ENCODE data around the gene KCNQ1. TPM values are rescaled to one million over a fixed set of nuclear protein-coding genes. Genes with fewer than 3 reads are reported as not detected.

The KCNQ1 gene
- total RNA-seq, 1 experiment from 2014 or later = 0.71 TPM

DNA sequence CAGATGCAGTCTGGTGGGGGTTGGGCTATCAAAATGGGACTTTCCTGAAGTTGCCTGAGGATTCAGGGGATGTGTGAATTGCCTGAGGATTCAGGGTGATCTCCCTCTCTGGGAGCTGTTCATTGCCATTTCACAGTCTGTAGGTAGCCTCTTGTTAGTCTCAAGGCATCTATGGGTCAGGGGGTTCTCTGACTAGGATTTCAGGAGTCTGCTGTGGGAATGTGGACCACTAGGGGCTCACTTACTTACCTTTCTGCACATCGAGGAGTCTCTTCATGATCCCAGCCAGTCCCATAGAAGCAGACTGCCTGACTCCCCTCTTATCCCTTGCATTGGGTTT lies 200.9 kb downstream of the KCNQ1 start:
- in situ Hi-C loops (cut with HindIII; ENCODE audit: low pct_unique_long_range_greater_than_20kb, low sequenced_read_pairs) = no loop called here
- DNase-seq (ENCODE audit: low read depth, low spot score) = no peak

DNA sequence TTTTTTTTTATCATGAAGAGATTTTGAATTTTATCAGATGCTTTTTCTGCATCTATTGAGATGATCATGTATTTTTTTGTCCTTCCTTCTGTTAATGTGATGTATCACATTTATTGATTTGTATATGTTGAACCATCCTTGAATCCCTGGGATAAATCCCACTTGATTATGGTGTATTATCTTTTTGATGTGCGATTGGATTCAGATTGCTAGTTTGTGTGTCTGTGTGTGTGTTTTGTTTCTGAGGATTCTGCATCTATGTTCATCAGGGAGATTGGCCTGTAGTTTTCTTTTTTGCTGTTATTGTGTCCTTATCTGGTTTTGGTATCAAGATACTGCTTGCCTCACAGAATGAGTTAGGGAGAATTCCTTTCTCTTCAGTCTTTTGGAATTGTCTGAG lies 202.4 kb downstream of the KCNQ1 start:
- DNase-seq (ENCODE audit: low read depth, low spot score) = no peak
- in situ Hi-C loops (cut with HindIII; ENCODE audit: low pct_unique_long_range_greater_than_20kb, low sequenced_read_pairs) = no loop called here

DNA sequence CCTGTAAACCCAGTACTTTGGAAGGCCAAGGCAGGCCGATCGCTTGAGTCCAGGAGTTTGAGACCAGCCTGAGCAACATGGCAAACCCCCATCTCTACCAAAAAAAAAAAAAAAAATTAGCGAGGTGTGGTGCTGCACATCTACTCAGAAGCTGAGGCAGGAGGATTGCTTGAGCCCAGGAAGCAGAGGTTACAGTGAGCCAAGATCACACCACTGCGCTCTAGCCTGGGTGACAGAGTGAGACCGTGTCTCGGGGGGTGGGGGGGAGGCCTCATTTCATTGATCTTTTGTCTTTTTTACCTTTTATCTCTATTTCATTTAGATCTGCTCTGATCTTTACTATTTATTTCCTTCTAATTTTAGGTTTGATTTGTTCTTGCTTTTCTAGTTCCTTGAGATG lies 203.1 kb downstream of the KCNQ1 start:
- DNase-seq (ENCODE audit: low read depth, low spot score) = no peak
- in situ Hi-C loops (cut with HindIII; ENCODE audit: low pct_unique_long_range_greater_than_20kb, low sequenced_read_pairs) = no loop called here

DNA sequence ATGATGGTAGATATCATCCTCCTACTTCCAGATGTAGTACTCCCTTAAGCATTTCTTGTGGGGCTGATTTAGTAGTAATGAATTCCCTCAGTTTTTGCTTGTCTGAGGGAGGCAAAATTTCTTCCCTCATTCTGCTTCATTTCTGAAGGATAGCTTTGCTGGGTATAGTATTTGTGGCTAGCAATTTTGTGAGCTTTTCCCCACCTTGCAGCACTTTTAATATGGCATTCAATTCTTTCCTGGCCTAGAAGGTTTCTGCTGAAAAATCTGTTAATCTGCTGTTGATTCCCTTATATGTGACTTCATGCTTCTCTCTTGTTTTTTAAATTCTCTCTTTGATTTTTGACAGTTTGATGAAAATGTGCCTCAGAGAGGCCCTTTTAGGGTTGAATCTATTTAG lies 204.6 kb downstream of the KCNQ1 start:
- DNase-seq (ENCODE audit: low read depth, low spot score) = no peak
- in situ Hi-C loops (cut with HindIII; ENCODE audit: low pct_unique_long_range_greater_than_20kb, low sequenced_read_pairs) = no loop called here

DNA sequence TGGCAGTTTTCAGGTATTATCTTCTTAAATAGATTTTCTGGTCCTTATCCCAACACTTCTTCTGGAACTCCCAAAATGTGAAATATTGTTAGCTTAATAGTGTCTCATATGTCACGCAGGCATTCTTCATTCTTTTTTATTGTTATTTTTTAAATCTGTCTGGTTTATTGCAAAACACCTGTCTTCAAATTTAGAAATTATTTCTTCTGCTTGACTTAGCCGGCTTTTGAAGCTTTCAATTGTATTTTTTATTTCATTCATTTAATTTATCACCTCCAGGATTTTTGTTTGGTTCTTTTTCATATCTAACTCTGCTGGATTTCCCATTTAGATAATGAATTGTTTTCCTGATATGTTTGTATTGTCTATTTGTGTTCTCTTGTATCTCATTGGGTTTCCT lies 205.0 kb downstream of the KCNQ1 start:
- in situ Hi-C loops (cut with HindIII; ENCODE audit: low pct_unique_long_range_greater_than_20kb, low sequenced_read_pairs) = no loop called here
- no peak for DNase-seq (ENCODE audit: low read depth, low spot score)

DNA sequence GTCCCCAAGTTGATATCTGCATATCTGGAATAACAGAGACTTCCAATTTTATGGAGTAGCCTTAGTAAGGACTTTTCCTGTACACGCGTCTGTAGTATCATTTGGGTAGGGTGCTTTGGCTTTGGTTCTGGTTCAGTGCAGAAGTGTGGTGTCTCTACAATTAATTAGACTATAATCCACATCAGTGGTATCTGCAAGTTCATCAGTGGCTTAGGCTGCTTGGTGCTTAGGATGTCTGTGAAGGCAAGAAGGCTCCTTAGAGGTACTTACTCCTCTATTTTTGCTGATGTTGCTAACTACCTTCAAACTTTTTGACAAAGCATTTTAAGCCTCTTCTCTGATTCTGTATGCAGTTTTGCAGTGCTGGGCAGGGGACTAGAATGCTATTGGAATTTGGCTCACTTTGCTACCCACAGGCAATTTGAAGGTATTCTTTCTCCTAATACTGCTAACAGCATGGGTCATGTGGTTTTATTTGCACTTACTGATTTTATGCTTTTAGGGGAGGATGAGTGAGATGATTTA lies 205.6 kb downstream of the KCNQ1 start:
- in situ Hi-C loops (cut with HindIII; ENCODE audit: low pct_unique_long_range_greater_than_20kb, low sequenced_read_pairs) = no loop called here
- no peak for DNase-seq (ENCODE audit: low read depth, low spot score)

DNA sequence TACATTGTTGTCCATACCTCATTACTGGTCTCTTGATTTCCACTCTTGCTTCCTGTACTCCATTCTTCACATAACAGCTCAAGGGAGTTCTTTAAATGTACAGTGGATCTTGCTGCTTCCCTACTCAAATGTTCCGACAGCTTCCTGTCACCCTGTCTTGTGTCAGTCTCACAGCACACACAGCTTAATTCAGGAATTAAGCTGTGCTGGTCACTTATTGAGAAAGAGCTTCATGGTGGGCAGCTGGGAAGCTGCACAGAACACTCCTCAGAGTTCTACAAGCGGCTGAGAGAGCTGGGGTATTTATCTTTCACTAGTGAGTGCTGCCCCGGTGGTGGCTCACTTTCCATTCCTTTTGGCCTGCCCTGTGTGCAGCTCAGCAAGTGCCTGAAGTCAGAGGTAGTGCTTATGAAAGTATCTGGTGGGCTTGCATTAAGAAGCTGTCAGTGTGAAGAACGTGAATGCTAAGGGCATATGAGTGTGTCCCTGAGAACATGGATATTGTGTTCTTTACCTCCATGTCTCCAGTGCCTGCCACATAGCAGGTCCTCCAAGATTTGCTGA lies 206.3 kb downstream of the KCNQ1 start:
- in situ Hi-C loops (cut with HindIII; ENCODE audit: low pct_unique_long_range_greater_than_20kb, low sequenced_read_pairs) = no loop called here
- no peak for DNase-seq (ENCODE audit: low read depth, low spot score)

DNA sequence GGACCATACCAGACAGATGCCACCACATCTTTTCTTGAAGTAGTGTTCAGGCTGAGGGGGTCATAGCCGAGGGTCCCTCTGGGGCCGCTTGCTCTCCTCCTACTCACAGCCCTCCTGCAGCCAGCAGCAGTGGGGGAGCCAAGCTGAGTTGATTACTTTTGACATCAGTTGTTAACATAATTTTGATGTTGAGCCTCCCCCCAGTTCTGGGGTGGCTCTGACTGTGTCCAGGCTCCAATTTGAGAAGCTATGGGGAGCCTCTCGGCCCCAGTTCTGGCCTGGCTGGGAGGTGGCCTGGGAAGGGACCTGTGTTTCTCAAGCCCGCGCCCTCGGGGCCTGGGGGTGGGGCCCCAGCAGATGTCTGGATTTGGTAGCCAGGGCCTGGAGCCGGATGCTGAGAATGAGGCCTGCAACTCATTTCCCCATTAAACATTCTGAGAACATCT lies 207.0 kb downstream of the KCNQ1 start:
- in situ Hi-C loops (cut with HindIII; ENCODE audit: low pct_unique_long_range_greater_than_20kb, low sequenced_read_pairs) = no loop called here
- DNase-seq (ENCODE audit: low read depth, low spot score) = no peak

DNA sequence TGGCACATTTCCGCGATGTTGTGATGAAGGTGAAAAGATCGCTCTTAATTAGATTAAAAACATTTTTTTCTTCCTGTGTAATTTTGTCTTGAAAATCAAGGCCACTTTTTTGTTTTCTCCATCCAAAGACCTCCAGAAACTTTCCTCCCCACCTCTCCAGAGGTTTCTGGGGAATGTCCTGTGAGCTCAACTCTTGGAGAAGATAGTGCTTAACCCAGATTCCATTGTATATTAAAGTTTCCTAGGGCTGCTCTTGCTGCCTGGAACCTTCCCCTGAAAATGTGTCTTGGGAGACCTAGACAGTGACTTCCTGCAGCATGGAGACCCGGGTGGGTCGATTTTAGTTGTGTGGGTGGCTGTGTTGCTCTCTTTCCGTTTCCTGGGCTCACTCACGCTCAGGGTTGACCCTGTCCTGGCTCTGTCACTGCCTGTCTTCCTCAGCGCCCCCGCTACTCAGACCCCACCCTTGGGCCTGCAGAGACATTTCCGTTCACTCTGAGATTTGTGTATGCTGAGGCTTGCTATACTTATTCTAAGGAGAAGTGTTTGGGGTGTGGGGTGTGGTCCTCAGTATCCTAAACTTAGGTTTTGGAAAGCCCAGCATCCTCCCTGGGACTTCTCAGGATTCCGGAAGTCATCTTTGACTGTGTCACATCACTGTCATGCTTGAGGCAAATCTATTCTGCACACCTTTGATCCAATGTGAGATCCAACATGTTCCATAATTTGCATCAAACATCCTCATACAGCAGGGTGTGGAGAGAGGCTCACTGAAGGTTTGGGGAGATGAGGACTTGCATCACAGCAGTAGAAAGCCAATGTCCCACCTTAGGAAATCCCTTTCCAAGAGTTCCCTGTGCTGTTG lies 207.8 kb downstream of the KCNQ1 start:
- DNase-seq (ENCODE audit: low read depth, low spot score) = no peak
- in situ Hi-C loops (cut with HindIII; ENCODE audit: low pct_unique_long_range_greater_than_20kb, low sequenced_read_pairs) = no loop called here

DNA sequence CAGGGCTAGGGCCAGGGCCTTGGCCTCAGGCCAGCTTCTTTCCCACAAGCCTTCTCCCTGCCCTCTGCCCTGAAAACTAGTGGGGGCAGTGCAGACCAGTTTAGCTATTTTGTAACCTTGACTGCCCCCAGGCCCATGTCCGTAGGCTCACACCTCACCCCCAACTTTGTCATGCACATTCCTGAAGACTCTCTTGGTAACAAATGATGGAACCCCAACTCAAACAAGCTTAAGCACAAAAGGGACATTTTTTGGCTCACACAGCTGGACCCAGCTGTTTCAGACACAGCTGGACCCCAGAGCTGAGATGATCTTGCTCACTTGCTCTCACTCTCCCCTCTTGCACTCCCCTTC lies 208.4 kb downstream of the KCNQ1 start:
- in situ Hi-C loops (cut with HindIII; ENCODE audit: low pct_unique_long_range_greater_than_20kb, low sequenced_read_pairs) = no loop called here
- no peak for DNase-seq (ENCODE audit: low read depth, low spot score)

DNA sequence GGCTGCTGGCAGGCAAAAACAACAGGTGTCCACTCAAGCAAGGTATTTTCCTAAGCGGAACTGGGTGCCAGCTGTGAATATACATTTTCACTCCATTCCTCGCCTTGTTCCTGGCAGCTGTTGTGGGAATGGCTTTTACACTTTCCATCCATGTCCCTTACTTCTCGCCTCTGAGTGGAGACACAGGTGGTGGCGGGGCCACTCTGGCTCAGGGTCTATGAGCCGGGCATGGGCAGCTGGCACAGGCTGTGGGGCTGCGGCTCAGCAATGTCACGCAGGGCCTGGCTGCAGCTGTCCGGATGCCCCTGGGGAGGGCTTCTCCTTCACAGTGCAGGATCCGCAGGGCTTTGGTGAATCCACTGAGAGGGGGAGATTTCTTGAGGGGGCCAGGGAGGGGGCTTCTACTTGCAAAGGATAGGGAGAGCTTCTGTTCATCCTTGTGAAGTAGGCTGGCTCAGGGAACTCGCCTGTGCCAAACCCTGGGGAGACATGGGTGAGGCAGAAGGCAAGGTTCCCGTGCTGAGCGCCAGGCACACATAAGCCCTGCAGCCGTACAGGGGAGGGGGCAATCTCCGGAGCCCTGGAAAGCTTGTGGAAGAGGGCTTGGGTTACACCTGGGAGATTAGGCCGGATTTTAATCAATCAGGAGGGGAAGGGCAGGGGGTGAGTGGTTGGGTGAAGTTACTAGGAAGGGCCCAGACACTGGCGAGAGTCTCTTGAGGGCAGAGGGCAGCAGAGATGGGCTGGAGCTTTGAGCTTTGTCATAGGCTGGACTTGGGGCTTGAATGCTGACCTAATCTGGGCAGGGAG lies 209.3 kb downstream of the KCNQ1 start:
- in situ Hi-C loops (cut with HindIII; ENCODE audit: low pct_unique_long_range_greater_than_20kb, low sequenced_read_pairs) = no loop called here
- no peak for DNase-seq (ENCODE audit: low read depth, low spot score)

DNA sequence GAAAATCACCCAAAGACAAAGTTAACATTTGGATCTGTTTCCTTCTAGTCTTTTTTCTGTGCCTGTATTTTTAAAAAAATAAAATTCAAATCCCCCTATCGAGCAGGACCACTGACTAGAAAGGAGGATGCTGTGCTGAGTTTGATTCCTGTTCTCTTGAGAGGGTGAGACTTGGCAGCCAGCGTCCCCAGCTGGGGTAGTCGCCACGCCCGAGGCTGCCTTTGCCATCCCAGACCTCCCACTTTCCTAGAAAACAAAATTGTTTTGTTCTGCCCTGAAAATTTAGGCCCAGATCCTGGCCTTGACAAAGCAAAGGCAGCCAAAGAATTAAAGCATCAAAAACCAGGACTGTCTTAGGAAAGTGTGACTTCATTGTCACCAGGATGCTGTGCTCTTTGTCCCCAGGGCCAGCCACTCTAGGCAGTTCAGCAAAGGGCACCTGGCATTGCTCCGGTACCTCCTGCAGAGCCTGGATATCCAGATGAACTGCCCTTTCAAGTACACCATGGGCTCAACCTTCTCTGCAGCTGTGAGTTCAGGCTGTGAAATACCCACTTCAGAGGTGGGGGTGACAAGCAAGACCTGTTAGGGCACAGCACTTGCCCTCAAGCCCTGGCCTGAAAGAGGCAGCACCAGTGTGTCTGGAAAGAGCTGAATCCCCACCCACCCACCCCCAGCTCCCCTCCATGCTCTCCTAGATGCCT lies 210.4 kb downstream of the KCNQ1 start:
- DNase-seq (ENCODE audit: low read depth, low spot score) = no peak
- in situ Hi-C loops (cut with HindIII; ENCODE audit: low pct_unique_long_range_greater_than_20kb, low sequenced_read_pairs) = no loop called here

DNA sequence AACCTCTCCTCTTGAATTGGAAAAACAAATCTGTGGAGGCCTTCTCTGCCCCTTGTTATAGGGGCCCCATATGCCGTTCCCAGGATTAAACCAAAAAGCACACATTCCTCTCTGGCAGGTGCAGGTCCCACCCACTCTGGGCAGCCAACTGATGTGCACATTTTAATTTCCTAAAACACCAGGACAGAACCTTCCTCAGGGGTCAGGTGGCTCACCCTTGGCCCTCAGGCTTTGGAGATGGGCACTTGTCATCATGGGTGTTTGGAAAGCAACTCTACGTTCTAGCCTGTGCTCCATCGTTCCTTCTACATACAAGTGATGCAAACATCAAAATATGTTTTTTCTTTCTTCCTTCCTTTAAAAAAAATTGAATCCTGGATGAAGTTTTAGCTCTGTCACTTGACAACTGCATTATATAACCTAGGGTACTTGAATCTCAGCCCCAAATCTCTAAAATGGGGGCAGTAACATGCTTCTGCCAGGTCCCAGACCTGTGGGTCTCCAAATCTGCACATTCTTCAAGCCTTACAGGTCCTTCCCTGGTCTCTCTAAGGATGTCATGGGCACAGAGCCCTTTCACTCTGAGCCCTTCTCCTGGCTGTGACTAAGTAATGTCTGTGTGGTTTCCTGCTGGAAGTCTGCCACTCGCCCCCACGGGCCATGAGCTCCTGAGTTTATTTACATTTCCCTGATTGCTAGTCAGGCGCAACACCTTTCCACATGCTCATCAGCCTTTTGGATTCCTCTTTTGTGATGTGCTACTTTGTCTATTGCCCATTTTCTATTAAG lies 211.2 kb downstream of the KCNQ1 start:
- in situ Hi-C loops (cut with HindIII; ENCODE audit: low pct_unique_long_range_greater_than_20kb, low sequenced_read_pairs) = no loop called here
- DNase-seq (ENCODE audit: low read depth, low spot score) = no peak

DNA sequence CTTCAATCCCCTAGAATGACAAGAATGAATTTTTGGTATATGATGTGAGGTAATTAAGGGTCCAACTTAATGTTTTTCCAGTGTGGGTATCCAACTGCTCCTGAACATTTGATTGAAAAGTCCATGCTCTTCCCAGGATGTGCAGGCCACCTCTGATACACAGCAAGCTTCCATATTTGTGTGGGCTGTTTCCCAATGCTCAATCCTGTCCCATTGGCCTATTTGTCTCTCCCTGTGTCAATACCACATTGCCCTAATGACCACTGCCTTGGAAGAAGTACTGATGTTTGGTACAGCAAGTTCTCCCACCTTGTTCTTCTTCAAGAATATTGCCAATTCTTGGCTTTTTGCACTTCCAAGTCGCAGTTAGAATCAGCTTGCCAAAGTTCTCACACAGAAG lies 212.1 kb downstream of the KCNQ1 start:
- in situ Hi-C loops (cut with HindIII; ENCODE audit: low pct_unique_long_range_greater_than_20kb, low sequenced_read_pairs) = no loop called here
- no peak for DNase-seq (ENCODE audit: low read depth, low spot score)

DNA sequence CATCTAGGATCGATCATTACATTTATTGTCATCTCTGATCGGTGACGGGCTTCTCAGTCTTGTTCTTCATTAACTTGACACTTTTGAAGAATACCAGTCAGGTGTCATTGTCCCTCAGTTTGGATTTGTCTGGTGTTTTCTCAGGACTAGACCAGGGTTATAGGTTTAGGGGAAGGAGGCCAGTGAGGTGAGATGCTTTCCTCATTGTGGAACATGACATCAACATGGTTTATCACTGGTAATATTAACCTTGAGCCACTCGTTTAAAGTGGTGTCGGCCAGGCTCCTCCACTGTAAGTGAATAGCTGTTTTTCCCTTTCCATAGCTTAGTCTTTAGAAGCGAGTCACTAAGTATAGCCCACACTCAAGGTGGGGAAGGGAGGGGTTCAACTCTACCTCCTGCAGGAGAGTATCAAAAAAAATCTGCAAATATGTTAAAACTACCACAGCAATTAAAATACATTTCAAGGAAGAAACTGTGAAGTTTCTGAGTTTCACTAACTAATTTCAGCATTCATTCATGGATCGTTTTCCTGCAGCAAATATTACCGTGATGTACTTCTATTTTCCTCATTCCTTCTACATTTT lies 213.0 kb downstream of the KCNQ1 start:
- in situ Hi-C loops (cut with HindIII; ENCODE audit: low pct_unique_long_range_greater_than_20kb, low sequenced_read_pairs) = no loop called here
- DNase-seq (ENCODE audit: low read depth, low spot score) = no peak

DNA sequence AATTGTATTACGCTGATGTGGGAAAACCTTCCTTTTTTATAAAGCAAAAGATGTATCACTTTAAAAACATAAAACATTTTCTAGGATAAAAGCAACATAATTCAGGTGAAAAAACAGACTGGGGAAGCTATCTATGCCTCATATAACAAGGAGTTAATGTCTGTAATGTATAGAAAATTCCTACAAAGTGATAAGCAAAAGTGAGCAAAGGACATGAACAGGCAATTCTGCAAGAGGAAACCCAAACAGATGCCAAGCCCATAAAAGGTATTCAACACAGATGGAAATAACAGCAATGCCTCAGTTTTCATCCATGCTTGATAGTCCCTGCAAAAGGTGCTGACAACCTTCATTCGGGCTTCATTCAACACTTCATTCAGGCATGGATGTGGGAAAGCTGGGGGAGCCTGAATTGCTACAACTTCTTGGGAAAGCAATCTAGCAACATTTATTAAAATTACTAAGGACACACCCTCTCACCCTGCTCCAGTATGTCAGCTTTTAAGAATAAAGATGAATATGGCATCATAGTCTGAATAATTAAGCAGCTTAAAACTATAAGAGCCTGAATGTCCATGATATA lies 215.6 kb downstream of the KCNQ1 start:
- no peak for DNase-seq (ENCODE audit: low read depth, low spot score)
- in situ Hi-C loops (cut with HindIII; ENCODE audit: low pct_unique_long_range_greater_than_20kb, low sequenced_read_pairs) = no loop called here

Data from SK-MEL-5 (cell line).